Ramos (cell line): ENCODE results near the gene MICAL3.

Source experiments
- in situ Hi-C: fragments of 300-500 bp; cut with MboI; formaldehyde crosslinking; loops from one replicate; pipeline ENCODE4 v1.14.3; 2022; ENCODE audit warnings: low sequenced_read_pairs; ENCODE audit not compliant: unreplicated experiment

MICAL3 gene

DNA sequence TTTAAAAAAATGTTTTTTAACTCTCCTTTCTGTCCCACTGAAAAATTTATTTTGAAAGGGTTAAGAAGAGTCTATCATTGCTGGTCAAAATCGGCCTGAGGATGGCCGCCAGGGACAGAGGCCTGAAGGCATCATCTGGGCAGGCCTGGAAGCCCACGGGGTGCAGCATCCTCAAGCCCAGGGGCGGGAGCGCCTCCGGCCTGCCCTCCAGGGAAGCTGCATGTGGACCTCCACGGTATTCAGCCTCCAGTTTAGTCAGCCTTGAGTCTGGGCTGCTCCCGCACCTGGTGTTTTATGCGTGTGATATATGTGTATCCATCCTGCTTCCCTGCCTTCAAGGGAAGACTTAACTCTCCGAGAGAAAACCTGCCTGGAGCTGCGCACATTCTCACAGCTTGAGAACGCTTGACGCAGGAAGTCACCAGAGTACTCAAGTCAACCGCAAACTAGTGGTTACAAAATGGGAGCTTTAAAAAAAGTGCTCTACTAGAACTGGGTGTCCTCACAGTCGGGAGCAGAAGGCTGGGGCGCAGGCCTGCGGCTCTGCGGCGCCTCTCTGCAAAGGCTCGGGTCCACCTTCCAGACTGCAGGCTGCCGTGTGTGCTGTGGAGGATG lies 236.5 kb downstream of the MICAL3 start:
- in situ Hi-C loops, result loop anchor here (5.0 kb wide), 1 partner anchor 41 kb away; no protein-coding TSS in a partner anchor

- in situ Hi-C loops, result loop anchor here (5.0 kb wide), 1 partner anchor 40 kb away; no protein-coding TSS in a partner anchor
These were observed 237.1 kb downstream of the MICAL3 start for GRCh38 chr22:17787241-17787640.

DNA sequence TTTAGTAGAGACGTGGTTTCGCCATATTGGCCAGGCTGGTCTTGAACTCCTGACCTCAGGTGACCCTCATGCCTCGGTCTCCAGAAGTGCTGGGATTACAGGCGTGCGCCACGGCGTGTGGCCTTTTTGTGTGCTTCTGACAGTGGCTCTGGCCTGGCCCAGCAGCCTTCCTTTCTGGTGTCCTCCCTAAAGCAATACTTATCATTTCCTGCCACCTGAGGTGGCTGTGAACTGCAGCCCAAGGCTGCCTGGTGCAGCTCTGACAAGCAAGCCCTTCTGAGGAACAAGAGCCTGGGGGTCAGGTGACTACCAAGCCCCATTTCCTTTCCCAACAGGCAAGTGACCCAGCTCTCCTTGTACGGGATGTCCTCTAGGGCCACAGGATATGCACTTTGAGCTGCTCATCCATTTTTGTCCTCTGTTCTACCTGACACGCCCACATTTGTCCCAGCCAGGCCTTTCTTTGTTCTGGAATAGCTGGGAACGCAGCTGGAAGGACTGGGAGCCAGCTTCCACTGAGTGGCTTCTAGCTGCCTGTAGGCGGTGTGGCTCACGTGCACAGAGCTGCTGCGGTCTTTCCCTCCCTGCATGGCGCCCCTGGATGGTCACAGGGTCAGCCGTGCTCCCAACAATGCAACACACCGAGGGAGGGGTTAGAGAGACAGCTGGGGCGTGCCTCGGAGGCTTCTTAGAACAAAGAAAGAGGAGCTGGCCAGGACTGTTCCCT lies 237.8 kb downstream of the MICAL3 start:
- in situ Hi-C loops, result loop anchor here (5.0 kb wide), 1 partner anchor 39 kb away; no protein-coding TSS in a partner anchor

GRCh38 chr22:17785185-17786184 lies 238.9 kb downstream of the MICAL3 start:
- in situ Hi-C loops, result loop anchor here (5.0 kb wide), 1 partner anchor 38 kb away; no protein-coding TSS in a partner anchor

DNA sequence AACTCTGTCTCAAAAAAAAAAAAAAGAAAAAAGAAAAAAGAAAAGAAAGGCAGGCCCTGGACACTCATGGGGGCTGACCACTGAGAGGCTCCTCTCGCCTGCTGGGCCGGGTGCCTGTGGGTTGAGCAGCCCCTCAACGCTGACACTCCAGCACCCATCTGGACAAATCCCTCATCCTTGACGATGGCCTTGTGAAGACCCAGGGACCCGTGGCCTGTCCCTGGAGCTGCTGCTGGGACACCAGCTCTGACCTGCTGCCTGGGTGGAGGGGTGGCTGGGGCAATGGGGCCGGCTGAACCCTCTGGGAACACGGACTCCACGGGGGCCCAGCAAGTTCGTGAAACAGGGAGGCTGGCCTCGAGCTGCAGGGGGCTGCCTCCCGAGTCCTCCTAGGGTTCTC lies 239.6 kb downstream of the MICAL3 start:
- in situ Hi-C loops, result loop anchor here (5.0 kb wide), 1 partner anchor 37 kb away; no protein-coding TSS in a partner anchor

DNA sequence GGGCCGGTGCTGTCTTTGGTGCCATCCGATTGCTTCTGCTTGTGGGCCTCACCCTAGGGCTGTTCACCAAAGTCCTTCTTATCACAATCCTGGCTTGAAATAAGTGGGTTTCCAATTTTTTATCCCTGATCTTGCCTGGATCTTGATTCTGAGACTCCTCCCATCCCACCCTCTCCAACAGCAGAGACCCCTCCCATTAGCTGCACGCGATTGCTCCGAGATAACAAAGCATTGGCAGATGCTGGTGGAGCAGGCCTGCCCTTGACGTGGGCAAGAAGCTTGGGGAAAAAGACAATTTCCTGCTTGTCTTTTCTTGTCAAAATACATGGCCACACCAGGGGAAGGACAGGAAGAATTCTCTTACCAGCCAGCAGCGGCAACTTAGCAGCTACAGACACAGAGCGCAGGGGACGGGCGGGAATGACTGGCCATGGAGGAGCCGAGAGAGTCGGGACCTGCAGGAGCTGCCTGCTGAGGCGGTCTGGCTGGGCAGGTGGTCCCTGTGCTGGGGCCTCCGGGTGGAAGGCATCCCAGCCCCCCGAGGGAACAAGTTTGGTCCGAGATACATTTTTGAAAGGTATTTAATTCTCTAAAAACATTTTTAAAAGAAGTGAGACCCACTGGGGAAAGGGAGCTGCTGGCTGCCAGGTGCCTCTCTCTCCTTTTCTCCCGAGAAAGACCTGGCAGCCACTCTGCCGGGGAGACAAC lies 240.4 kb downstream of the MICAL3 start:
- in situ Hi-C loops, result no loop called here

DNA sequence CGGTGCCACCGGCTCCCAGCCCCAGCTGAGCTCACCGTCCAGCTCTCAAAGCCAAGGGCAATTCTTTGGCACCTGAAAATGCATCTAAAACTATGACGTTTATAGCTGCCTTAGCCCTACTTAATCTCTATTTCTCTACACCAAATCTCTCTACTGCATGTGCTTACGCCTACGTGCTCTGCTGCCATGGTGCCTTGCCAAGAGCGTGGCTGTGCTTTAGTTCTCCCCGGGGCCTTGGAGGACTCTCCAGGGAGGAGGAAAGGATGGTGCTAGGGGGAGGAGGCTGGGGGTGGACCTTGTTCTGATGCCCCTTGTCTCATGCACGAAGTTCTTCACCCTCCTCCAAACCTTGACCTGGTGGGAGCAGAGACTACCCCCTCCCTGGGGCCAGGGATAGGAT lies 241.0 kb downstream of the MICAL3 start:
- in situ Hi-C loops, result no loop called here

GRCh38 chr22:17782621-17783020 lies 241.7 kb downstream of the MICAL3 start:
- in situ Hi-C loops, result no loop called here

DNA sequence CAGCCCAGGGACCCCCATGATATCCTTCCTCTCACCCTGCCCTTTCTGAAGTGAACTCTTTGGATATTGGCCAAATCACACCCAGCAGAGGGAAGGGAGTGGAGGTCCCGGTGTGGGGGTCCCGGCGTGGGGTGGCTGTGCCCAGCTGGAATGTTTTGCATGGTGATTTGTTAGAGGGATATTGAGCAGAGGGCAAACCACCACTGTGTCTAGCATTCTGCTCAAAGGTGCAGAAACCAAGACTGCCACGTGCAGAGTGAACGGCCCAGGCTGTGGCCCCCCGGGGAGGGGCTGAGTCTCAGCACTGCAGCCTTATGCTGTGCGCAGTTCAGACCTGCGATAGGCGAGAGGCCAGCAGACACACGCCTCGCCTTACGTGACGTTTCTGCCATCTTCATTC lies 242.2 kb downstream of the MICAL3 start:
- in situ Hi-C loops, result no loop called here

DNA sequence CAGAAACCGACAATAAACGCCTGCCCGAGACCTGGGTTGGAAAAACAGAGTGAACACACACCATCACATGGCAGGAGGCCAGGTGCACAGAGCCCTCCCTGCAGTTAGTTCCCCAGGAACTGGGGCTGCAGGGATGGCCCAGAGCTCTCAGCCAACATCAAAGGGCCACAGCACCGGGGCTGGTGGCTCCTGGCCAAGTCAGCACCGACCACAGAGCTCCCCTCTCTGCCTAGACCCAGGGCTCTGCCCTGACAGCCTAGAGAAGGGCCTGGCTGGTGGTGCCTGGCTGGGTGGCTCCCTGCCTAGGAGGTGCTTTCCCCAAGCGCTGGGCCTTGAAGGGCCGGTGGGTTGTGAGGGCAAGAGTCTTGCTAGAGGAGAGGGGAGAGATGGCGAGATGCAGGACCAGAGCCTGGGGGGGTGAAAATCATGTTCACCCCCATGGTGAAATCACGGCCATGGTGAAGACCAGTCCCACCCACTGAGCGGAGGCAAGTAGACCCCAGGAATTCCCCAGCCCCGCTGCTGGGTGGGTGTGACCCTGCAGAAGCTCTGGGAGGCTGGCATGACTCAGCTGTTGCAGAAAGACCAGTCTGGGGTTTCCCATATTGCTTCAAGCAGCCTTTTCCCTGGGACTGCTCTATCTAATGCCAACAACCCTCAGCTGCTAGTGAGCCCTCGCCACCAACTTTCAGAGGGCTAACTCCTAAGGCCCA lies 242.9 kb downstream of the MICAL3 start:
- in situ Hi-C loops, result no loop called here

DNA sequence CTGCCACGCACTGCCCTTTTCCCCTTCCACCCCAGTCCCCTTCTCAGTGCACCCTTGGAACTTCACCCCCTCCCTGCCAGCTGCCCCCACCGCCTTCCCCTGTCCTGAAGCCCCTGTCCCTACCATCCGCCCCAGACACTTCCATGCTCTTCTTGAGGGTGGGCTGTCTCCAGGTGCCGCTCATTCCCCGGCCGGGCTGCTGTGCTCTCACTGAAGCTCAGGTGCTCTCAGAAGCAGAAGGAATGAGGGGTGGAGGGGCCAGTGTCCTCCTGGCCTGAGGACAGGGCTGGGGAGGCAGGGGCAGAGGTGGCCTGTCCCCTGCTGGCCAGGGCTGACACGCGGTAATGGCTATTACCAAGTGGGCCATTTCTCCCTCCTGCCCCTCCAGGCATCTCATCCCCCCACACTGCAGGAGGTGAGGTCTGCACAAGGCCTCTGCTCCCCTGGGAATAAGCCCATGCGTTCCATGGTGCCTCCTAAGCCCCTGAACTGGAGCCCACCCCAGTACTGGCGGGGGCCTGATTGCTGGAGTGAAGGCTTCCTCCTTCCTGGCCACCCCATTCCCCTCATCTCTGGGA lies 243.5 kb downstream of the MICAL3 start:
- in situ Hi-C loops, result no loop called here

- in situ Hi-C loops, result no loop called here
These were observed 244.1 kb downstream of the MICAL3 start for GRCh38 chr22:17780116-17780740.

GRCh38 chr22:17779286-17780115 lies 244.9 kb downstream of the MICAL3 start:
- in situ Hi-C loops, result no loop called here

DNA sequence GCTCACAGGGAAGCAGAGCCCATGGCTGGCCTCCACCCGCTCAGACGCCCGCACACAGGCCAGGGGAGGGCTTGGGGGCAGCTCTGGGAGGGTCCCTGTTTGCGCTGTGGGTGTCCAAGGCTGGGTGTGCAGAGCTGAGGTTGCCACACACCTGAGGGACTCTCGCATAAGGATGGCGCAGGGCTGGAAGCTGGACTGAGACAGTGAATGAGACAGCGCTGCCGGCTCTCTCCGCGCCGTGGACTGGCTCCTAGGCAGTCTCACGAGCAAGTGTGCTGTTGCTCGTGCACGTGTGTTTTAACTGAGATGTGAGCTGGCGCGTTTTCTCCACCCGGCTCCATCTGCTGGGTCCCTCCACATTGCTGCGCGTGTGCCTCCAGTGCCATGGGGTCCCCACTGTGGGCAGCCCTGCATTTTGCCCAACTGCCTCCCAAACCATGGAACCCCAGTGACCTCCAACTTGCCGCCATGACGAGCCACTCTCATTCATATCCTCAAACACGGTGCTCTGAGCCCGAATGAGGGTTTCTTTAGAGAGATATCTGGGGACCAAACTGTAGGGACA lies 245.9 kb downstream of the MICAL3 start:
- in situ Hi-C loops, result no loop called here

DNA sequence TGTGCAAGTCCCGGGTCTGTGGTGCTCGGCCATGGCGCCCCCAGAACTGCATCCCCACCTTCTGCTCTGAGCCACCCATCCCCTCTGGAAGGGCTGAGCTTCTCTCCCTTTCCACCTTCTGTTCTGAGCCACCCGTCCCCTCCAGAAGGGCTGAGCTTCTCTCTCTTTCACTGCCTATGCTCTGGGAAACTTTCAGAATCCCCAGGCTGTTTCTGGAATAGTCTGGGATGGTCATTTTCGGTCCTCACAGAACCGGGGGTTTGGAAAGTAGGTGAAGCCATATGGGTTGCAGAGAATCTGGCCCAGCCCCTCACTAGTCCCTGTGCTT lies 246.7 kb downstream of the MICAL3 start:
- in situ Hi-C loops, result no loop called here

DNA sequence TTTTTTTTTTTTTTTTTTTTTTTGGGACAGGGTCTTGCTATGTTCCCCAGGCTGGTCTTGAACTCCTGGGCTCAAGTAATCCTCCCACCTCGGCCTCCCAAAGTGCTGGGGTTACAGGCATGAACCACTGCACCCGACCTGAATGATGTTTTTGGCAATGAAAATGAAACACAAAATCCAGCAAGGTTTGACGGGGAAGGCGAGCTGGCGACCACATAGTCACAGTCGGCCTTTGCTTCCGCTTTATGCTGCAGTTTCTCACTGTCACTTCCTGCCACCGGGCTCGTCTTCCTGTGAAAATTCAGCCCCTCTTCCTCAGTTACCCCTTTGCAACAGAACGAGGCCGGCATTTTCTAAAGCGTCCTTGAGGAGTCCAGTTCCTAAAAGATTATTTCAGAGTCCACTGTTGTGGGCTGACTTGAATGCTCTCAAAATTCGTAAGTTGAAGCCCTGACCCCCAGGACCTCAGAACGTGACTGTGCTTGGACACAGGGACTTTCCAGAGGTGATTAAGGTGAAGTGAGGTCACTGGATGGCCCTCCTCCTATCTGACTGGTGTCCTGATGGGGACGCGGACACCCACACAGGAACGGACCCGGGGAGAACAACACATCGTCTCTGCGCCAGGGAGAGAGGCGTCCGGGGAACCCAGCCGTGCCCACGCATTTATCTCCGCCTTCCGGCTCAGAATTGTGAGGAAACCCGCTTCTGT lies 247.2 kb downstream of the MICAL3 start:
- in situ Hi-C loops, result no loop called here
